HG03378 (cell line): ENCODE results near the gene TLR2.

ENCODE experiments used
- ATAC-seq: cut with Tn5 transposase; IDR thresholded peaks from one replicate; pipeline ENCODE4 v1.9.1; 2021; ENCODE audit warnings: mild to moderate bottlenecking, moderate library complexity; ENCODE audit not compliant: unreplicated experiment

Gene TLR2

DNA sequence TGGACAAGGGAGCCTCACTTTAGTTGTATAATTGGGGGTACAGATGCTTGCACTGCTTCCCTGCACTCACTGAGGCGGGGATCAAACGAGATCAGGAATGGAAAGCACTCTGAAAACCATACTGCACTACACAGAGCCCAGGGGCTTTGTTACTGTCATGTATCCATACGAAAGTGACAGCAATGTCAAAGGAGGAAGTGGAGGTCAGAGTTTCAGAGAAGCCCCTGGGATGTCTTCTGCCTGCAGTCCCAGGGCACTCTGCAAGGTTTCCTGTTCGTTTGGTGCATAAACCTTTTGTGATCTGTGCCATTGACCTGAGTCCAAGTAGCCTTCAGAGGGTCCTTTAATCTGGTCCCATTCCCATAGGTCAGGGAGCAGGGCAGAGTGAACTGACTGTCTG is 44.6 kb downstream of the TLR2 start:
- peak; percentile 57 for ATAC-seq

DNA sequence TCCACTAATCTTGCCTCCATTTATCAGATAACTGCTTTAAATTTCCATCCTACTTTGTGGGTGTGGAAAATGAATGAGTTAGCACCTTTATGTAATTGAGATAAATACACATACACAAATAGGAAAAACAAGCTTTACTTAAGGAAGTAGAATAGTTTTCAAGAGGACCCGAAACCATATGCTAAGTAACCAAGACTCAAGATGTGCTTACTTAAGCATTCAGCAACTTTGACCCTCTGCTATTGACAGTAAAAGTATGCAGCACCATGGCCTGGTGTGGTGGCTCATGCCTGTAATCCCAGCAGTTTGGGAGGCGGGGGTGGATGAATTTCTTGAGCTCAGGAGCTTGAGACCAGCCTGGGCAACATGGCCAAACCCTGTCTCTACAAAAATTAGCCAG is 45.8 kb downstream of the TLR2 start:
- ATAC-seq: no peak

DNA sequence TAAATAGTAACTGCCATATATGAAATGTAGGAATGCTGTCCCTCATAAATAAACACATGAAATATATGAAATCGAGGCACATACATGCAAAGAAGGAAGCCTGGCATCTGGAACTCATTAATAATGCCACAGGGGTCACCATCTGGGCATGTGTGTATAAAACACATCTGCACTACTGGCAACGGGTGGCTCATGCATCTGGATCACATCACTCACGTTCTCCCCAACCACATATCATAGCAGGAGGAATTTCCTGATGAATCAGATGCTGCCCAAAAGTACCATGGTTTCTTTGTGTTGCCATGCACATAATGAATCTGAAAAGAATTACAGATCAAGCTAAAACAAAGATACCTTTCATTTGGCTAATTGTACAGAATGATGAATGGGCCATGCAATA is 47.2 kb downstream of the TLR2 start:
- no peak for ATAC-seq

DNA sequence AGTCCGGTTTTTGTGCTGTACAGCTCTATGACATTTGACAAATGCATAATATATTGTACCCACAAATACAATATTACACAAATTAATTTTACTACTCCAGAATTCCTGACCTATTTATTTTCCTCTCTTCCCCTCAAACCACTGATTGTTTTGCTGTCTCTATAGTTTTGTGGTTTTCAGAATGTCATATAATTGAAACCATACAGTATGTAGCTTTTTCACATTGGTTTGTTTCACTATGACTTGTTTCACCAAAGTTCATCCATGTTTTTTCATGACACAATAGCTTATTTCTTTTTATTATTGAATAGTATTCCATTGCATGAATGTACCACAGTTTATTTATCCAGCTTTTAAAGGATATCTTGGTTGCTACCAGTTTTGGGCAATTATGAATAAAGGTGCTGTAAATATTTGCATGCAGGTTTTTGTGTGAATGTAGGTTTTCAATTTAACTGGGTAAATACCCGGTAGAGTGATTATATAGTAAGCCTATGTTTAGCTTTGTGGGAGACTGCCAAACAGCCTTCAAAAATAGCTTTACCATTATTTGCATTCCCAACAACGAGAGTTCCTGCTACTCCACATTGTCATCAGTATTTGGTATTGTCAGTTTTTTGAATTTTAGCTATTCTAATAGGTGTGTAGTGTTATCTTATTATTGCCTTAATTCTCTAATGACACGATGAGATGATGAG is 49.8 kb downstream of the TLR2 start:
- ATAC-seq: peak; percentile 73

DNA sequence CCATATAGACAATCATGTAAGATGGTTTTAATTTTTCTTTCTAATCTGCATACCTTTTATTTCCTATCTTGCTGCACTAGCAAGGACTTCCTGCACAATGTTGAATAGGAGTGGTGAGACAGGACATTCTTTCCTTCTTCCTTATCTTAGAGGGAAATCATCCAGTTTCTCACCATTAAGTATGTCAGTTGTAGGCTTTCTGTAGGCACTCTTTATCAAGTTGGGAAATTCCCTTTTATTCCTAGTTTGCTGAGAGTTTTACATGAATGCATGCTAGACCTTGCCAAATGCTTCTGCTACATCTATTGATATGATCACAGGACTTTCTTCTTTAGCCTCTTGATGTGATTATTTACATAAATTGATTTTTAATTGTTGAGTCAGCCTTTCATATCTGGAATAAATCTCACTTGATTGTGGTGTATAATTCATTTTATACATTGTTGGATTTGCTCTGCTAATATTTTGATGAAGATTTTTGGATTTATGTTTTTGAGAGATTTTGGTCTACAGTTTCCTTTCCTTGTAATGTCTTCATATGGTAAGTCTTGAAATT is 51.9 kb downstream of the TLR2 start:
- ATAC-seq: no peak

DNA sequence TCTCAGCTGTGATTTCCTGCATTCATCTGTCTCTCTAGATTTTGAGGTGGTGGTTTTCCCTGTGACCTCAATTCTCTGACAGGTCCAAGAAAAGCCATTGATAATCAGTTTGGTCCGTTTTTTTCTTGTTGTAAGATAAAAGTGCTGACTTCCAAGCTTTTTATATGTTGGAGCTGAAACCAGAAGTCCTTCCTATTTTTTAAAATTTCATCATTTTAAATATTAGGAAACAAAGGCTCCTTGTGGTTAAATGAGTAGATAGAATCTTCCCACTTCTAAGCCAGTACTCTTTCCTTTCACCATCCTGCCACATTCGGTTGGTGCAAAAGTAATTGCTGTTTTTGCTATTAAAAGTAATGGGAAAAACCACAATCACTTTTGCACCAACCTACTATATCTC is 57.5 kb downstream of the TLR2 start:
- ATAC-seq: no peak

DNA sequence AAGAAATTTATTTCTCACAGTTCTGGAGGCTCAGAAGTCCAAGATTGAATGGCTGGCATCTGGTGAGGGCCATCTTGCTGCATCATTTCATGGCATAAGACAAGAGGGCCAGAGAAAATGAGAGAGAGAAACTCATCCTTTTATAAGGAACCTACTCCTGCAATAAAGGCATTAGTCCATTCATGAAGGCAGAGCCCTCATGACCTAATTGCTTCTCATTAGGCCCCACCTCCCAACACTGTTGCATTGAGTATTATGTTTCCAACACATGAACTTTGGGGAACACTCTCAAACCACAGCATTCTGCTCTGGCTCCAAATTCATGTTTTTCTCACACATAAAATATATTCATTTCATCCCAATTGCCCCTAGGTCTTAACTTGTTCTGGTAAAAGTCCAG is 61.6 kb downstream of the TLR2 start:
- ATAC-seq: no peak

DNA sequence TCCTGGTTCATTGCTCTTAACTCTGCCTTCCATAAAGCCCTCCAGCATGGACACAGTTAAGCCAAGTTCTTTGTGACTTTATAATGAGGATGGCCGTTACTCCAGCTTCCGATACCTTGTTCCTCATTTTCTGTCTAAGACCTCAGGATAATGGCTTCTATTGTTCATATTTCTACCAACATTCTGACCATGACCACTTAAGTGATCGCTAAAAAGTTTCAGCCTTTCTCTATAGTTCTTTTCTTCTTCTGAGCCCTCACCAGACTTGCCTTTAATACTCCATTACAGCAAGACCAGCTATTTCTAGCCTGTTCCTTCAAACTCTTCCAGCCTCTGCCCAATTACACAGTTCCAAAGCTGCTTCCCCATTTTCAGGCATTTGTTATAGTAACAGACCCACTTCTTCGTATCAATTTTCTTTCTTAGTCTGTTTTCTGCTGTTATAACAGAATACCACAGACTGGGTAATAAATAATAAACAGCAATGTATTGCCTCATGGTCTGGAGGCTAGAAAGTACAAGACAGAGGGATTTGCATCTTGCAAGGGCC is 63.4 kb downstream of the TLR2 start:
- ATAC-seq: no peak

DNA sequence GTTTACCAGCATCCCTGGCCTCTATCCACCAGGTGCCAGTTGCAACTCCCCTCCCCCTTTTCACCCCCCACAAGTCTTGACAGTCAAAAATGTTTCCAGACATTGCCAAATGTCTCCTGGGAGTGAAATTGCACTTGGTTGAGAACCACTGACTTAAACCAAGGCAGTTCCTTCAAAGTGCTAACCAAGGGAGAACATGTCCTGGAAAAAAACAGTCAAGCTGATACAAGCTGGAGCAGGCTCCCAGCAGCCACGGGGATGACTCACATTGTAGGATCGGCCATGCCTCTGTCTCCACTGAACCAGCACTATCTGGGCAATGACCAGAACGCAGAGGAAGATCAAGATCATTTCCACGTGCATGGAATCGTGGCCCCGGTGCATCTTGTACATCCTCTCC is 64.3 kb downstream of the TLR2 start:
- ATAC-seq: no peak

DNA sequence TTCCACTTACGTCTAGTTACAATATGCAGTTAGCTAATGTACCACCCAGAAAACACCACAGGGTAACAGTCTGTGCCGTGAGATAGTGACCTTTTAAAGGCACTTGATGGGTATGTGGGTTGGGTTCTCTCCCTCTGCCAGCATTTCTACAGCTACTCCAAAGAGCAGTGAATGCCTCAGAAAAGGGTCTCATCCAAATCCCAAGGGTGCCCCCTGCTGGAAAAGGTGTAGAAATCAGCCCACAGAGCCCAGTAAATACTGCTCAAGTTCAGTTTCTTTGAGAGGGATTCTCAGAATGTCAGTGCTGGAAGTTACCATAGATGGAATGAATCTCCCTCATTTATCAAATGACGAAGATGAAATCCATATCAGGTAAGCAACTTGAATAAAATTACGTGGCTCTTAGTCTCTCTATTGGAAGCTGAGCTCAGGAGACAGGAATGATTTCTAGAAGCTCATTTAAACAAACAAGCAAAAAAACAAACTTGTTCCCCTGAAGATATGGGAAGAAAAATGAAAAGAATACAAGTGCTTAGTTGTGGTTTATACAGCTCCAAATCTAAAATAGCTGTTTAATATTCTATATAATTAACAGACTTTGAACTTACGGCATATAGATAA is 66.2 kb downstream of the TLR2 start:
- peak; percentile 86 for ATAC-seq

DNA sequence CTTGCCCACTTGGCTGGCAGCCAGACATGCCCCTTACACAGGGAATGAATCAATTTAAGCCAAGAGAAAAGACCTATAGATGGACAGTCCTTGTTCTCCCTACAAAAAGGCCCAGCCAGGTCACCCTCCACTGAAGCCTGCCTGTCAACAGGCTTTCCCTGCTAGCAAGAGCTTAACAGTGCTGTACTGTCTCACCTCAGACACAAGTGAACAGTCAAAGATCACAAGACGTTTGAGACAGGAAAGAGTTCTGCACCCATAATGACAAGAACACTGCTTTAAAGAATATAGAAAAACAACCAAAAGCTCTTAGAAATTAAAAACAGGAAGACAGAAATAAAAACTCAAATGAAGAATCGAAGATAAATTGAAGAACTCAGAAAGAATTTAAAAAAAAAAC is 71.1 kb downstream of the TLR2 start:
- ATAC-seq: no peak
